Right atrium auricular region (tissue), 2 donors: ENCODE data around the gene WFIKKN2. TPM values are rescaled to one million over a fixed set of nuclear protein-coding genes. Genes with fewer than 3 reads are reported as not detected.
"Not testable (repeated sequence)": the region's sequence is repeated elsewhere in the genome, so short reads cannot be mapped to it uniquely, and the experiment has no call there.

Experiments used
- DNase-seq: peaks from one replicate; pipeline ENCODE4 v3.0.0-alpha.2; 2019; ENCODE audit warnings: low spot score
- H3K27ac ChIP-seq, 2 donors: fragments of 200-600 bp; sonication (generic); 1 replicate in 1 of 2; 2 replicates in 1 of 2; pipeline ENCODE4 v1.5.1; 2016 to 2019
- H3K27me3 ChIP-seq, 2 donors: fragments of 200-600 bp; sonication (generic); one replicate each; pipeline versions ENCODE4 v1.5.1 to v1.6.0; 2017 to 2019
- H3K36me3 ChIP-seq: fragments of 200-600 bp; sonication (generic); one replicate; pipeline ENCODE4 v1.5.1; 2016
- H3K4me1 ChIP-seq, 2 donors: fragments of 200-600 bp; sonication (generic); one replicate each; pipeline versions ENCODE4 v1.5.1 to v1.6.0; 2017 to 2019
- H3K4me3 ChIP-seq, 2 donors: fragments of 200-600 bp; sonication (generic); 1 replicate in 1 of 2; 2 replicates in 1 of 2; pipeline ENCODE4 v1.5.1; 2017 to 2019; ENCODE audit warnings: mild to moderate bottlenecking in 1 of 2, moderate library complexity in 1 of 2
- H3K9me3 ChIP-seq, 2 donors: fragments of 200-600 bp; sonication (generic); one replicate each; pipeline ENCODE4 v1.5.1; 2019
- total RNA-seq, 2 donors: library from RNA; depleted of rRNA; stranded (reverse); fragments of >200 nt; gene quantifications; one replicate each; pipeline ENCODE4 v1.1.0, GENCODE V29; 2016
- TF ChIP-seq, protein P1 (sequence below), 2 donors: fragments of 200-600 bp; sonication (generic); IDR thresholded peaks; one replicate each; pipeline ENCODE4 v1.5.1; 2019; ENCODE audit warnings: antibody characterized with exemption in 2 of 2

WFIKKN2 gene
- total RNA-seq, 2 donors from 2014 or later = 0.26 to 0.31 TPM

DNA sequence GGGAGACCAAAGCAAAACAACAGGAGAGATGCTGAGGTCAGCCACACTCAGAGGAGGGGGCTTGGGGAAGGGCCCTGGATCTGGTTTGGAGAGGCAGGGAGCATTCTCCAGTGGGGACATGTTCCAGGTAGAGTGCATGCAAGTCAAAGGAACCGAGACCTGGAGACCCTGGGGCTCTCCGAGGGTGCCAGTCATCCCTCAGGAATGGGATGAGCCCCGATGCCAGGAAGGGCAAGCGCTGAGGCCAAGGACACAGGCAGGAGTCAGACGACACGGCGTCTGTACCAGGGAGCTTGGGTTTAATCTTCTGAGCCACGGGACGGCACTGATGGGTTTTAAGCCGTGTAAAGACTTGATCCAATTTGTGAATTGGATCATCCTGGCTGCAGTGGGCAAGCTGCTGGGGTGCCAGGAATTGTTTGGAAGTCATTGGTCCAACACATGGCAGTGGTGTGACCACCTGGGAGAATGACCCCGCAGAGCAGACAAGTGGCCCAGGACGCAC is 35.1 kb upstream of the WFIKKN2 start:
- Histone ChIP-seq H3K4me3 (no peak overlapping the region), H3K27me3 (no peaks in the 10 kb centered on the region), H3K4me1 (no peaks in the 10 kb centered on the region), H3K36me3 (no peaks in the 10 kb centered on the region), H3K27ac (no peak overlapping the region), H3K9me3 (no peaks in the 10 kb centered on the region)
- TF ChIP-seq, protein P1, sequence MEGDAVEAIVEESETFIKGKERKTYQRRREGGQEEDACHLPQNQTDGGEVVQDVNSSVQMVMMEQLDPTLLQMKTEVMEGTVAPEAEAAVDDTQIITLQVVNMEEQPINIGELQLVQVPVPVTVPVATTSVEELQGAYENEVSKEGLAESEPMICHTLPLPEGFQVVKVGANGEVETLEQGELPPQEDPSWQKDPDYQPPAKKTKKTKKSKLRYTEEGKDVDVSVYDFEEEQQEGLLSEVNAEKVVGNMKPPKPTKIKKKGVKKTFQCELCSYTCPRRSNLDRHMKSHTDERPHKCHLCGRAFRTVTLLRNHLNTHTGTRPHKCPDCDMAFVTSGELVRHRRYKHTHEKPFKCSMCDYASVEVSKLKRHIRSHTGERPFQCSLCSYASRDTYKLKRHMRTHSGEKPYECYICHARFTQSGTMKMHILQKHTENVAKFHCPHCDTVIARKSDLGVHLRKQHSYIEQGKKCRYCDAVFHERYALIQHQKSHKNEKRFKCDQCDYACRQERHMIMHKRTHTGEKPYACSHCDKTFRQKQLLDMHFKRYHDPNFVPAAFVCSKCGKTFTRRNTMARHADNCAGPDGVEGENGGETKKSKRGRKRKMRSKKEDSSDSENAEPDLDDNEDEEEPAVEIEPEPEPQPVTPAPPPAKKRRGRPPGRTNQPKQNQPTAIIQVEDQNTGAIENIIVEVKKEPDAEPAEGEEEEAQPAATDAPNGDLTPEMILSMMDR (IDR thresholded peaks at IDR 0.05) = no peak
- DNase-seq = no peak

DNA sequence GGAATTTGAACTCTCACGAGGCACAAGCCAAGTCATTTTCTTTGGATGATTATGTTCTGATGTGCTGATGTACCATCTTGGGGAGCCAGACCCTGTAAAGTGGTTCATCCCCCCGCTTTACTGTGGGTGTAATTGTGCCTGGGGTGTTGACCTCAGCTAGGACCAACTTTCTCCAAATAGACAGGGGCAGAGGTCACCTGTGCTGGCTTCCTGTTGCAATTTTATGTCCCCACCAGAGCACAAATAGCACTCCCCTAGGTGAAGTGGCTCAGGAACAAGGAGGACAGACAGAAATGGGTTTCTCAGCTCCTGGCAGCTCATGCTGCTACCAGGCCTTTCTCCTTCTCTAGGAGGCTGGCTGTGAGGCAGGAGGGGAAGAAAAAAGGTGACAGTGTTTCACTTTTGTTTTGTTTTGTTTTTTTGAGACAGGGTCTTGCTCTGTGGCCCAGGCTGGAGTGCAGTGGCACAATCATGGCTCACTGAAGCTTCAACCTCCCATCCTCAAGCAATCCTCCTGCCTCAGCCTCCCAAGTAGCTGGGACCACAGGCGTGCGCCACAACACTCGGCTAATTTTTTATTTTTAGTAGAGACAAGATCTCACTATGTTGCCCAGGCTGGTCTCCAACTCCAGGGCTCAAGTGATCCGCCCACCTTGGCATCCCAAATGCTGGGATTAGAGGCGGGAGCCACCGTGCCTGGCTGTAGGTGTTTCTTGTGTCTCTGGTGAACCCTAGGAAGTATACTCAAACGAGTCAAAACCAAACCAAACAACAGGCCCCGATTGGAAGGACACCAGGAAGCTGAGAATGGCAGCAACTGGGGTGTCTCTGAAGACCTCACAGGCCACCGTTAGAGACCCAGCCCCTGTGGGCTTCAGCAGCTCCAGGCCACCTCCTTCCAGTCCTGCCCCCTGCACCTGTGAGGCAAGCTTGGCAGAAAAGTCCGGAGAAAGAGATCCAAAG is 32.5 kb upstream of the WFIKKN2 start:
- Histone ChIP-seq H3K36me3 (no peaks in the 10 kb centered on the region), H3K4me3 (no peak overlapping the region), H3K27ac (no peak overlapping the region), H3K4me1 (no peaks in the 10 kb centered on the region), H3K9me3 (no peaks in the 10 kb centered on the region), H3K27me3 (no peaks in the 10 kb centered on the region)
- TF ChIP-seq, protein P1 (IDR thresholded peaks at IDR 0.05) = no peak
- no peak for DNase-seq

DNA sequence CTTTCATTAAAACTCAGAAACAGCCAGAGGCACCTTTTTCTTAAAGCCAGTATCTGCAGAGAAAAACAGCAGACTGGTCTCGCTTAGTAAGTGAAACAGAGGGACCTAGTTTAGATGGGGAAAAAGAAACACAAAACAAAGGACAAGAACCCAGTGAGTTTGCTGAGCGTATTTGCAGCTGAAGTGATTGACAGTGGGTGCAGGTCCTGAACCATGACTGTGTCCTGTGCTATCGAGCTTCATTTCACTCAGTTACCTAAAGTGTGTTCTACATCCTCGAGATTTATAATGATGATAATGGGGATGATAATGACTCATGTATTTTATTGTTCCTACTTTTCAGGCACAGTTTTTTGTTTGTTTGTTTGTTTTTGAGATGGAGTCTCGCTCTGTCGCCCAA is 31.7 kb upstream of the WFIKKN2 start:
- H3K4me3 ChIP-seq = no peak overlapping the region
- no peaks in the 10 kb centered on the region for H3K27me3 ChIP-seq
- no peaks in the 10 kb centered on the region for H3K9me3 ChIP-seq
- no peaks in the 10 kb centered on the region for H3K36me3 ChIP-seq
- no peak overlapping the region for H3K27ac ChIP-seq
- DNase-seq = no peak
- H3K4me1 ChIP-seq = no peaks in the 10 kb centered on the region
- TF ChIP-seq, protein P1 (IDR thresholded peaks at IDR 0.05) = no peak

DNA sequence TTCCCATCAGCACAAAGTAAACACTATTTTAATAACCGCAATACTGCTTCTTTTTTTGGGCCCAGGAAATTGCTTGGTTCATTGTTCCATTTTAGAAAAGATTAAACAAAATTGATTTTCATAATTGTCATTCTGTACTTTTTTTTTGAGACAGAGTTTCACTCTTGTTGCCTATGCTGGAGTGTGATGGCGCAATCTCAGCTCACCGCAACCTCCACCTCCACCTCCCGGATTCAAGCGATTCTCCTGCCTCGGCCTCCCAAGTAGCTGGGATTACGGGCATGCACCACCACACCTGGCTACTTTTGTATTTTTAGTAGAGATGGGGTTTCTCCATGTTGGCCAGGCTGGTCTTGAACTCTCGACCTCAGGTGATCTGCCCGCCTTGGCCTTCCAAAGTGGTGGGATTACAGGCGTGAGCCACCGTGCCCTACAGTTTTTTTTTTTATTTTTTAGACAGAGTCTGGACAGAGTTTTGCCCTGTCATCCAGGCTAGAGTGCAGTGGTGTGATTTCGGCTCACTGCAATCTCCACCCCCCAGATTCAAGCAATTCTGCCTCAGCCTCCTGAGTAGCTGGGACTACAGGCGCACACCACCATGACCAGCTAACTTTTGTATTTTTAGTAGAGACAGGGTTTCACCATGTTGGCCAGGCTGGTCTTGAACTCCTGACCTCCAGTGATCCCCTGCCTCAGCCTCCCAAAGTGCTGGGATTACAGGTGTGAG is 30.5 kb upstream of the WFIKKN2 start:
- H3K27ac ChIP-seq, H3K4me3 ChIP-seq, H3K27me3 ChIP-seq, H3K4me1 ChIP-seq, H3K36me3 ChIP-seq, DNase-seq, H3K9me3 ChIP-seq: not testable (repeated sequence)

DNA sequence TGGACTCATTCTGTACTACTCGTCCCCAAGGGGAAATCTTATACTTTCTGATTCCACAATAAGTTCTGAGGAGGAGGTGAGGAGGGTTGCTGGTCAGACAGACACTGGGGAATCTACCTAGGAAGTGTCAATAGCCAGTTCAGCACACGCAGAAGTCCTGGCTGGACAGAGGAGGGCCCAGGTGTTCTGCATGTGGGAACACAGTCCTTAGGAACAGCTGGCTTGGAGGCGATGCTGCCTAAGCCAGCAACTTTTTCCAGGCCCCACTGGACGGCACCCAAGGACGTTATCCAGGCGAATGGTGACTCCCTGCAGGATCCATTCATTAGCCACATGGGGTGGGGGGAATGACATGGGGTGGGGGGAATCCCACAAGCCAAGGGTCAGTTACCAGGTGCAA is 29.9 kb upstream of the WFIKKN2 start:
- TF ChIP-seq, protein P1 (IDR thresholded peaks at IDR 0.05) = no peak
- H3K27me3 ChIP-seq = no peaks in the 10 kb centered on the region
- no peak overlapping the region for H3K4me3 ChIP-seq
- H3K36me3 ChIP-seq = no peaks in the 10 kb centered on the region
- no peaks in the 10 kb centered on the region for H3K4me1 ChIP-seq
- no peak for DNase-seq
- no peaks in the 10 kb centered on the region for H3K9me3 ChIP-seq
- no peak overlapping the region for H3K27ac ChIP-seq

DNA sequence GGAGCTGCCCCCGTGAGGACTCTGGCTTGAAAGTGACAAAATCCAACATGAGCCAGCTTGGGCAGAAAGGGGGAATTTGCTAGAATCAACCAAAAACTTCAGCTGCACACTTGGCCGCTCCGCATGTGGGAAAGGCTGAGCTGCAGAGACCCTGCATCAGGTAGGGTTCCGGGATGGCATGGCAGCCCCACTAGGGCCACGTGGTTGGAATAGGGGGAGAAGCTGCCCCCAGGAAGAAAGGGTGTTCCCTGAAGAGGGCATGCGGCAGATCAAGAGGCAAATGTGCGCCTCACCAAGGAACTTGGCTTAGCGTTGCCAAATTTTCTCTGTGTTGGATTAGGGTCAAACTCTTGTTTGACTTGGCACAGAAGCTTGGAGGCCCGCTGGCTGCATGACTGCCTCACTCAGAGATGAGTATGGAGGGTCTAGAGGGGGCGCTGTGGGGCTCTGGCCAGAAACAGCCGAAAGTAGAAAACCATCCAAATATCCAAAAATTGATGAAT is 29.2 kb upstream of the WFIKKN2 start:
- DNase-seq = no peak
- TF ChIP-seq, protein P1 (IDR thresholded peaks at IDR 0.05) = no peak
- no peaks in the 10 kb centered on the region for H3K27me3 ChIP-seq

More for the DNA sequence above, 29.2 kb upstream of the WFIKKN2 start:
- no peaks in the 10 kb centered on the region for H3K36me3 ChIP-seq
- no peak overlapping the region for H3K27ac ChIP-seq
- H3K4me3 ChIP-seq = no peak overlapping the region
- H3K4me1 ChIP-seq = no peaks in the 10 kb centered on the region
- no peaks in the 10 kb centered on the region for H3K9me3 ChIP-seq
